ENCODE measurements around the gene RBM18. TPM values are rescaled to one million over a fixed set of nuclear protein-coding genes. Genes with fewer than 3 reads are reported as not detected.

RBM18 gene
- total RNA-seq, 4 donors from 2014 or later: 0.80 to 9.7 (median 4.6) TPM

GRCh38 chr9:122226142-122226757 is 38.4 kb downstream of the RBM18 start:
- in situ Hi-C loops (cut with MboI; ENCODE audit: low pct_ligation_motif_present in 1 of 4, low pct_unique_long_range_greater_than_20kb in 1 of 4, low sequenced_read_pairs in 3 of 4): no loop called here
- no peak for TF ChIP-seq CTCF (IDR thresholded peaks at IDR 0.05)
- peaks cover 100% of the 10 kb centered on the region for H3K27me3 ChIP-seq
- H3K4me3 ChIP-seq: peak overlapping the region in 1 of 4 donors; percentile 16
- peaks cover 10 to 31% (median 18%) of the 10 kb centered on the region in 4 donors for H3K4me1 ChIP-seq
- no peak for DNase-seq
- H3K27ac ChIP-seq: no peak overlapping the region
- H3K36me3 ChIP-seq: no peaks in the 10 kb centered on the region
- WGBS, 2 donors (ENCODE audit: low coverage in 1 of 2): 49% methylated on average over 50 of the region's 51 CpGs; no CpG with 5 or more reads in 1 of the 2 donors
- H3K9me3 ChIP-seq: no peaks in the 10 kb centered on the region
- intact Hi-C loops (cut with DNase I; ENCODE audit: low total_unique reads): no loop called here

GRCh38 chr9:122225312-122226141 is 39.1 kb downstream of the RBM18 start:
- Histone ChIP-seq H3K9me3 (no peaks in the 10 kb centered on the region), H3K4me1 (peaks cover 10 to 31% (median 18%) of the 10 kb centered on the region in 4 donors), H3K36me3 (no peaks in the 10 kb centered on the region), H3K27ac (no peak overlapping the region), H3K4me3 (peak overlapping the region in 1 of 4 donors; percentile 16), H3K27me3 (peaks cover 100% of the 10 kb centered on the region)
- in situ Hi-C loops (cut with MboI; ENCODE audit: low pct_ligation_motif_present in 1 of 4, low pct_unique_long_range_greater_than_20kb in 1 of 4, low sequenced_read_pairs in 3 of 4): no loop called here
- 65% methylated on average over 47 of the region's 51 CpGs; no CpG with 5 or more reads in 1 of the 2 donors for WGBS, 2 donors (ENCODE audit: low coverage in 1 of 2)
- TF ChIP-seq POLR2A (IDR thresholded peaks at IDR 0.05): no peak
- intact Hi-C loops (cut with DNase I; ENCODE audit: low total_unique reads): no loop called here
- no peak for DNase-seq

GRCh38 chr9:122223435-122223834 is 41.2 kb downstream of the RBM18 start:
- DNase-seq: no peak
- intact Hi-C loops (cut with DNase I; ENCODE audit: low total_unique reads): no loop called here
- TF ChIP-seq EP300 (IDR thresholded peaks at IDR 0.05; ENCODE audit: low read depth) (no peak), POLR2AphosphoS5 (IDR thresholded peaks at IDR 0.05) (no peak), POLR2A (IDR thresholded peaks at IDR 0.05) (no peak), CTCF (IDR thresholded peaks at IDR 0.05) (no peak)
- 78% methylated on average over 5 of the region's 5 CpGs; no CpG with 5 or more reads in 1 of the 2 donors for WGBS, 2 donors (ENCODE audit: low coverage in 1 of 2)
- H3K27me3 ChIP-seq: peaks cover 100% of the 10 kb centered on the region
- no peaks in the 10 kb centered on the region for H3K36me3 ChIP-seq
- in situ Hi-C loops (cut with MboI; ENCODE audit: low pct_ligation_motif_present in 1 of 4, low pct_unique_long_range_greater_than_20kb in 1 of 4, low sequenced_read_pairs in 3 of 4): no loop called here
- H3K4me3 ChIP-seq: no peak overlapping the region
- no peak overlapping the region for H3K27ac ChIP-seq
- no peaks in the 10 kb centered on the region for H3K9me3 ChIP-seq
- peaks cover 19 to 45% (median 28%) of the 10 kb centered on the region in 4 donors for H3K4me1 ChIP-seq

- WGBS, 2 donors (ENCODE audit: low coverage in 1 of 2): 17 to 34% methylated on average over 5 of the region's 5 CpGs
- Histone ChIP-seq H3K4me1 (peaks cover 14 to 38% (median 21%) of the 10 kb centered on the region in 4 donors), H3K4me3 (no peak overlapping the region), H3K27me3 (peaks cover 100% of the 10 kb centered on the region), H3K27ac (no peak overlapping the region), H3K36me3 (no peaks in the 10 kb centered on the region), H3K9me3 (no peaks in the 10 kb centered on the region)
- no peak for TF ChIP-seq POLR2A (IDR thresholded peaks at IDR 0.05)
- no peak for TF ChIP-seq EP300 (IDR thresholded peaks at IDR 0.05; ENCODE audit: low read depth)
- TF ChIP-seq CTCF (IDR thresholded peaks at IDR 0.05): no peak
- no peak for TF ChIP-seq POLR2AphosphoS5 (IDR thresholded peaks at IDR 0.05)
- in situ Hi-C loops (cut with MboI; ENCODE audit: low pct_ligation_motif_present in 1 of 4, low pct_unique_long_range_greater_than_20kb in 1 of 4, low sequenced_read_pairs in 3 of 4): no loop called here
- no peak for DNase-seq
- intact Hi-C loops (cut with DNase I; ENCODE audit: low total_unique reads): no loop called here
Observed at GRCh38 chr9:122222791-122223190, 41.8 kb downstream of the RBM18 start.
